NCI-H2227 (cell line): ENCODE data around the gene SERPIND1.

Experiments
- DNase-seq: peaks from one replicate; lab custom pipeline; 2025; ENCODE audit not compliant: unreplicated experiment; lab: John Stamatoyannopoulos, UW

The SERPIND1 gene

GRCh38 chr22:20771918-20772625 lies 1.8 kb upstream of the SERPIND1 start:
- no peak for DNase-seq

- no peak for DNase-seq
Observed at GRCh38 chr22:20774882-20775281, 969 bp downstream of the SERPIND1 start.

GRCh38 chr22:20775342-20775895 lies 1.5 kb downstream of the SERPIND1 start:
- no peak for DNase-seq

GRCh38 chr22:20776624-20777405 lies 2.9 kb downstream of the SERPIND1 start:
- no peak for DNase-seq

GRCh38 chr22:20777420-20778177 lies 3.7 kb downstream of the SERPIND1 start:
- DNase-seq = no peak

GRCh38 chr22:20779014-20779817 lies 5.3 kb downstream of the SERPIND1 start:
- DNase-seq = no peak

- DNase-seq = no peak
Observed at GRCh38 chr22:20779818-20780158, 5.9 kb downstream of the SERPIND1 start.

GRCh38 chr22:20781272-20781990 lies 7.5 kb downstream of the SERPIND1 start:
- no peak for DNase-seq

GRCh38 chr22:20782083-20782482 lies 8.2 kb downstream of the SERPIND1 start:
- no peak for DNase-seq

- DNase-seq = no peak
Observed at GRCh38 chr22:20782596-20783299, 8.8 kb downstream of the SERPIND1 start.

GRCh38 chr22:20783300-20783673 lies 9.4 kb downstream of the SERPIND1 start:
- no peak for DNase-seq

GRCh38 chr22:20783844-20784723 lies 10.2 kb downstream of the SERPIND1 start:
- peak; percentile 50 for DNase-seq

GRCh38 chr22:20785415-20785814 lies 11.5 kb downstream of the SERPIND1 start:
- DNase-seq = no peak

GRCh38 chr22:20786048-20786447 lies 12.1 kb downstream of the SERPIND1 start:
- DNase-seq = no peak

- DNase-seq = no peak
Observed at GRCh38 chr22:20786536-20786979, 12.6 kb downstream of the SERPIND1 start.

- DNase-seq = no peak
Observed at GRCh38 chr22:20787223-20787622, 13.3 kb downstream of the SERPIND1 start.

GRCh38 chr22:20787746-20788626 lies 14.1 kb downstream of the SERPIND1 start:
- no peak for DNase-seq
